RWPE1 (cell line): Measurements from ENCODE around the gene RALGPS1.

Experiments used
- CTCF ChIA-PET: fragments of 350-600 bp; sonication (Branson Sonifier 250); formaldehyde crosslinking; extraction: SDS; loops from one replicate; lab custom pipeline; 2021; lab: Yijun Ruan, JAX
- POLR2A ChIA-PET: fragments of 400-600 bp; formaldehyde crosslinking; extraction: SDS; loops from one replicate; lab custom pipeline; 2020; ENCODE audit warnings: antibody characterized with exemption; ENCODE audit not compliant: low non-redundant PET; lab: Yijun Ruan, JAX
- DNase-seq: peaks from one replicate; pipeline ENCODE4 v3.0.0; 2012; ENCODE audit warnings: low spot score
- H3K27ac ChIP-seq: fragments of 450-650 bp; 2 replicates; pipeline ENCODE4 v1.5.1; 2017
- CTCF ChIP-seq: fragments of 450-650 bp; conservative IDR thresholded peaks from 2 replicates; pipeline ENCODE4 v1.5.1; 2017; ENCODE audit warnings: low read depth, mild to moderate bottlenecking

The RALGPS1 gene

GRCh38 chr9:126915846-126916543 is 1.4 kb downstream of the RALGPS1 start:
- TF ChIP-seq CTCF = no peak
- POLR2A ChIA-PET = no interaction called here
- CTCF ChIA-PET = interaction anchor here (0.6 to 0.7 kb wide), 3 partner anchors 25 to 222 kb away, joined by 3 to 5 read pairs (median 3); no protein-coding TSS in a partner anchor
- peak; percentile 73 for DNase-seq
- H3K27ac ChIP-seq = no peak overlapping the region

GRCh38 chr9:126916909-126917308 is 2.3 kb downstream of the RALGPS1 start:
- no peak overlapping the region for H3K27ac ChIP-seq
- CTCF ChIA-PET = interaction anchor here (0.6 to 0.7 kb wide), 2 partner anchors 9 to 26 kb away, joined by 3 read pairs; no protein-coding TSS in a partner anchor
- no peak for TF ChIP-seq CTCF

GRCh38 chr9:126919193-126919592 is 4.6 kb downstream of the RALGPS1 start:
- DNase-seq = no peak
- no peak for TF ChIP-seq CTCF
- ChIA-PET CTCF (no interaction called here), POLR2A (no interaction called here)
- H3K27ac ChIP-seq = no peak overlapping the region

More at GRCh38 chr9:126916909-126917308, 2.3 kb downstream of the RALGPS1 start:
- DNase-seq = no peak
- POLR2A ChIA-PET = no interaction called here

DNA sequence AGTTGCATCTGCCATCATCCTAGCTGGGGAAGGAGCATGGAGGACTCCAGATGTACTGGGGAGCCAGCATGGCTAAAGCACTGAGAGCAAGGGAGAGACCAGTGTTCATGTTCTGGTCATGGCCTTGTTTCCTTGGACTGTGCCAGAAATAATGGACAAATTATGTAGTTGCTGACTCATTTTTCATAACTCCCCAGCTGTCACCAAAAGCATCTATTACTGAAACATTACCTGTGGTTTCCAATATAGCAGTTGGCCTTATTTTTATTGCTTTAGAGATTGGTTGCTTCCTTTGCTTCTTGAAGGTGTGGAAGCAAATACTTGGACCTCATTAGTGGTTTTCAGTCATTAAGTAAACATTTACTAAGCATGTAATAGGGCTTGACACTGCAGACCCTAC is 11.3 kb downstream of the RALGPS1 start:
- CTCF ChIA-PET = interaction anchor here (0.7 kb wide), 1 partner anchor 74 kb away, joined by 6 read pairs; no protein-coding TSS in a partner anchor
- POLR2A ChIA-PET = no interaction called here
- TF ChIP-seq CTCF = no peak
- H3K27ac ChIP-seq = no peak overlapping the region
- no peak for DNase-seq

DNA sequence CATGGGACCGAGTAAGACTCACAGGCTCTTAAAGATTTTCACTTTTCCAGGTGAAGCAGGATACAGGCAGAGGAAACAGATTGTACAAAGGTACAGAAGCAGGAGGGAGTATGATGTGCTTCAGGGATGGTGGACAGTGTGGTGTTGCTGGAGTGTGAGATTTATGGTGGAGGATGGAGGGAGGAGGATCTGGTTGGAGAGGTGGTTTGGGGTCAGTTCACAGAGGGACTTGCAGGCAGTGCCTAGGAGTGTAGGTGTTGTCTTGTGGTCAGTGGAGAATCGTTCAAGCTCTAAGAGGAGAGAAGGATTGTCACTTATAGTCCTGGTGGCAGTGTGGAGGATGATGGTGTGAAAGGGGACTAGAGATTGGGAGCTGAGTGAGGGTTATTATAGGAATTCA is 11.8 kb downstream of the RALGPS1 start:
- DNase-seq = no peak
- no peak overlapping the region for H3K27ac ChIP-seq
- TF ChIP-seq CTCF = no peak
- ChIA-PET POLR2A (no interaction called here), CTCF (interaction anchor here (0.5 to 1.2 kb wide), 2 partner anchors 14 to 678 kb away, joined by 3 read pairs; no protein-coding TSS in a partner anchor)

DNA sequence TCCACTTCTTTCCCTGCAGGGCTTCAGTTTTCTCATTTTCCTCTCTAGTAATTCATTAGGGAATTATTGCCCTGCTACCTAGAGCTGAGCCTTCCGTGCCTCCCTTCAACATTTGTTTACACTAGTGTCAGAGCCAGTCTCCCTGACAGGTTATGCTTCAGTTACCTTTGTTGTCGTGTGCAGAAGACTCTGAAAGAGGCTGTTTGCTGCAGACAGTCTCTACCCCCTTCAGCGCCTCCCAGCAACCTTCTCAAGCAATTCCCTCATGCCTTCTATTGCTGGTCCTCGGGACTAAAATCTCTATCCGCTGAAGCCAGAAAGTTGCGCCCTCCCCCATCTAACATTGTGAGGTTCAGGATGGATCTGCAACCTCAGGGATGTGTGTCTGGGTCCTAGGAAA is 12.8 kb downstream of the RALGPS1 start:
- POLR2A ChIA-PET = no interaction called here
- no peak for DNase-seq
- CTCF ChIA-PET = interaction anchor here (0.6 to 1.2 kb wide), 2 partner anchors 13 to 267 kb away, joined by 3 read pairs; no protein-coding TSS in a partner anchor
- H3K27ac ChIP-seq = no peak overlapping the region
- TF ChIP-seq CTCF = no peak
